NCI-H146 treated with DMSO at 0.1 percent for 48 hours (cell line): Measurements from ENCODE around the gene BRPF1.

Experiments used
- DNase-seq: peaks from one replicate; lab custom pipeline; 2025; ENCODE audit not compliant: unreplicated experiment; lab: John Stamatoyannopoulos, UW

Gene BRPF1

GRCh38 chr3:9786825-9787669 lies 55.5 kb downstream of the BRPF1 start:
- no peak for DNase-seq

- no peak for DNase-seq
Observed at GRCh38 chr3:9787714-9788113, 56.2 kb downstream of the BRPF1 start.

- DNase-seq = no peak
Observed at GRCh38 chr3:9791127-9791526, 59.6 kb downstream of the BRPF1 start.

- DNase-seq = no peak
Observed at GRCh38 chr3:9791790-9792404, 60.4 kb downstream of the BRPF1 start.

- peak; percentile 88 for DNase-seq
Observed at GRCh38 chr3:9792405-9793160, 61.0 kb downstream of the BRPF1 start, which contains the start of the genes ARPC4 and TADA3. Gene ARPC4, plus strand, starts transcription at chr3:9793082. Its CDS starts 40 bp downstream, at chr3:9793122. Gene TADA3, minus strand, starts transcription at chr3:9792473. Its CDS starts 1,007 bp downstream, at chr3:9791466.

GRCh38 chr3:9793161-9793781 lies 61.7 kb downstream of the BRPF1 start:
- DNase-seq = no peak

GRCh38 chr3:9794400-9794799 lies 62.9 kb downstream of the BRPF1 start:
- no peak for DNase-seq

- DNase-seq = no peak
Observed at GRCh38 chr3:9795207-9795606, 63.7 kb downstream of the BRPF1 start.

GRCh38 chr3:9797196-9797945 lies 65.8 kb downstream of the BRPF1 start:
- DNase-seq = no peak
